SK-N-SH (cell line): ENCODE results near the gene THSD4. TPM values are rescaled to one million over a fixed set of nuclear protein-coding genes. Genes with fewer than 3 reads are reported as not detected.

Source experiments
- CTCF ChIA-PET: fragments of 300-600, 350-600 bp; formaldehyde crosslinking; extraction: SDS; loops from one replicate; lab custom pipeline; 2021; lab: Yijun Ruan, JAX
- POLR2A ChIA-PET: fragments of 350-600 bp; sonication (Branson Sonifier 250); formaldehyde crosslinking; extraction: SDS; loops from one replicate; lab custom pipeline; 2020; ENCODE audit warnings: antibody characterized with exemption, inconsistent platforms; lab: Yijun Ruan, JAX
- DNase-seq: peaks from one replicate; pipeline ENCODE4 v3.0.0; 2012
- H2AFZ ChIP-seq: fragments of 200-600 bp; sonication (generic); 2 replicates; pipeline ENCODE4 v1.8.1; 2016; ENCODE audit warnings: antibody characterized with exemption, mild to moderate bottlenecking, low read depth
- H3F3A ChIP-seq: fragments of 200-600 bp; sonication (generic); replicated peaks from 2 replicates; pipeline ENCODE3; 2016; ENCODE audit warnings: antibody characterized with exemption, mild to moderate bottlenecking; ENCODE audit not compliant: insufficient read depth
- H3K27ac ChIP-seq, 2 experiments: fragments of 200-500 bp in 1 of 2; fragments of 200-600 bp in 1 of 2; sonication (Bioruptor generic) in 1 of 2; sonication (generic), shearing (Covaris generic) in 1 of 2; 2 replicates each; pipeline versions ENCODE4 v1.5.1 to v1.6.1; 2014 to 2016; ENCODE audit warnings: low read depth in 2 of 2, inconsistent platforms in 1 of 2, low read length in 1 of 2, mild to moderate bottlenecking in 1 of 2, mixed read lengths in 1 of 2
- H3K27me3 ChIP-seq: fragments of 200-600 bp; sonication (generic), shearing (Covaris generic); 2 replicates; pipeline ENCODE4 v1.6.1; 2016; ENCODE audit warnings: mixed run types; ENCODE audit not compliant: insufficient read depth
- H3K36me3 ChIP-seq, 2 experiments: fragments of 200-500 bp in 1 of 2; fragments of 200-600 bp in 1 of 2; sonication (Bioruptor generic) in 1 of 2; sonication (generic) in 1 of 2; replicated peaks in 1 of 2; 2 replicates each; pipeline versions ENCODE3 to v1.5.1; 2014 to 2016; ENCODE audit warnings: low read length in 1 of 2, mild to moderate bottlenecking in 1 of 2; ENCODE audit not compliant: insufficient read depth in 2 of 2, control insufficient read depth in 1 of 2
- H3K4me1 ChIP-seq, 2 experiments: fragments of 200-500 bp in 1 of 2; fragments of 200-600 bp in 1 of 2; sonication (Bioruptor generic) in 1 of 2; sonication (generic), shearing (Covaris generic) in 1 of 2; 2 replicates each; pipeline versions ENCODE4 v1.5.1 to v1.6.1; 2014 to 2016; ENCODE audit warnings: low read depth in 1 of 2, low read length in 1 of 2, mixed run types in 1 of 2; ENCODE audit not compliant: insufficient read depth in 2 of 2, control insufficient read depth in 1 of 2
- H3K4me2 ChIP-seq: fragments of 200-600 bp; sonication (generic), shearing (Covaris generic); 2 replicates; pipeline ENCODE4 v1.6.1; 2017; ENCODE audit warnings: mixed run types
- H3K4me3 ChIP-seq, 2 experiments: fragments of 200-500 bp in 1 of 2; fragments of 200-600 bp in 1 of 2; sonication (Bioruptor generic) in 1 of 2; sonication (generic), shearing (Covaris generic) in 1 of 2; 2 replicates each; pipeline versions ENCODE4 v1.5.1 to v1.8.1; 2014 to 2016; ENCODE audit warnings: low read depth in 2 of 2, inconsistent platforms in 1 of 2, low read length in 1 of 2, mild to moderate bottlenecking in 1 of 2, mixed read lengths in 1 of 2, moderate library complexity in 1 of 2
- H3K79me2 ChIP-seq: fragments of 200-600 bp; sonication (generic); 2 replicates; pipeline ENCODE4 v1.8.1; 2017; ENCODE audit warnings: mild to moderate bottlenecking; ENCODE audit not compliant: insufficient read depth
- H3K9ac ChIP-seq: fragments of 200-600 bp; sonication (generic); 2 replicates; pipeline ENCODE4 v1.6.1; 2017; ENCODE audit warnings: mixed run types
- H3K9me2 ChIP-seq: fragments of 200-600 bp; sonication (generic); 2 replicates; pipeline ENCODE4 v1.6.1; 2017; ENCODE audit warnings: mixed run types
- H3K9me3 ChIP-seq: fragments of 200-600 bp; sonication (generic); 2 replicates; pipeline ENCODE4 v1.6.1; 2017; ENCODE audit warnings: mixed run types, mild to moderate bottlenecking, moderate library complexity
- H4K20me1 ChIP-seq: fragments of 200-600 bp; sonication (generic); 2 replicates; pipeline ENCODE4 v1.6.1; 2017; ENCODE audit warnings: mild to moderate bottlenecking, mixed run types; ENCODE audit not compliant: insufficient read depth
- ELF1 ChIP-seq: IDR thresholded peaks from 2 replicates; pipeline ENCODE4 v1.4.0; 2012
- EP300 ChIP-seq, 2 experiments: IDR thresholded peaks; 2 replicates each; pipeline versions ENCODE4 v1.4.0 to v1.6.1; 2012; ENCODE audit warnings: borderline replicate concordance in 1 of 2, low read depth in 1 of 2, low read length in 1 of 2
- FOXJ3 ChIP-seq: sonication (generic); formaldehyde crosslinking; IDR thresholded peaks from 2 replicates; pipeline ENCODE4 v1.5.1; 2020; ENCODE audit warnings: mild to moderate bottlenecking, missing genetic modification reagents
- GABPA ChIP-seq: IDR thresholded peaks from 2 replicates; pipeline ENCODE4 v1.4.0; 2012; ENCODE audit warnings: low read depth, mild to moderate bottlenecking
- MEF2A ChIP-seq: IDR thresholded peaks from 2 replicates; pipeline ENCODE4 v1.4.0; 2012; ENCODE audit warnings: low read depth, borderline replicate concordance
- NFIC ChIP-seq: IDR thresholded peaks from 2 replicates; pipeline ENCODE4 v1.4.0; 2012; ENCODE audit warnings: borderline replicate concordance
- RAD21 ChIP-seq: IDR thresholded peaks from 2 replicates; pipeline ENCODE4 v1.6.1; 2012; ENCODE audit warnings: mild to moderate bottlenecking, low read length
- RCOR1 ChIP-seq: fragments of 150-350 bp; IDR thresholded peaks from 2 replicates; pipeline ENCODE4 v1.6.1; 2017; ENCODE audit warnings: antibody characterized with exemption, low read length
- RXRA ChIP-seq: IDR thresholded peaks from 2 replicates; pipeline ENCODE4 v1.4.0; 2012; ENCODE audit warnings: low read depth, mild to moderate bottlenecking, borderline replicate concordance
- TAF1 ChIP-seq: IDR thresholded peaks from 2 replicates; pipeline ENCODE4 v1.6.1; 2012; ENCODE audit warnings: low read depth, mild to moderate bottlenecking, low read length, moderate library complexity, borderline replicate concordance
- WGBS: methylation state at CpG from one replicate; pipeline ENCODE4 v1.1.6; 2017; ENCODE audit warnings: low lambda C conversion rate; 5-methylcytosine and 5-hydroxymethylcytosine counted together
- polyA plus RNA-seq, 3 experiments: library from polyadenylated mRNA; depleted of rRNA; stranded (reverse); fragments of >200 nt; gene quantifications; 2 replicates each; pipeline ENCODE4 v1.2.3, GENCODE V29; 2012
- TF ChIP-seq, protein P1 (sequence below): fragments of 200-600 bp; sonication (generic); IDR thresholded peaks from 2 replicates; pipeline ENCODE4 v1.6.1; 2017; ENCODE audit warnings: antibody characterized with exemption, mild to moderate bottlenecking, moderate library complexity
- TF ChIP-seq, protein P2 (sequence below): fragments of 150-350 bp; IDR thresholded peaks from 2 replicates; pipeline ENCODE4 v1.6.1; 2017; ENCODE audit warnings: antibody characterized with exemption, low read length, low read depth, borderline replicate concordance
- TF ChIP-seq, protein P3 (sequence below): IDR thresholded peaks from 2 replicates; pipeline ENCODE4 v1.6.1; 2012; ENCODE audit warnings: mild to moderate bottlenecking, low read depth, low read length, moderate library complexity

The THSD4 gene
- polyA plus RNA-seq, 1 of the 3 experiments (the other 2 are of a cell fraction), result 79.1 TPM

DNA sequence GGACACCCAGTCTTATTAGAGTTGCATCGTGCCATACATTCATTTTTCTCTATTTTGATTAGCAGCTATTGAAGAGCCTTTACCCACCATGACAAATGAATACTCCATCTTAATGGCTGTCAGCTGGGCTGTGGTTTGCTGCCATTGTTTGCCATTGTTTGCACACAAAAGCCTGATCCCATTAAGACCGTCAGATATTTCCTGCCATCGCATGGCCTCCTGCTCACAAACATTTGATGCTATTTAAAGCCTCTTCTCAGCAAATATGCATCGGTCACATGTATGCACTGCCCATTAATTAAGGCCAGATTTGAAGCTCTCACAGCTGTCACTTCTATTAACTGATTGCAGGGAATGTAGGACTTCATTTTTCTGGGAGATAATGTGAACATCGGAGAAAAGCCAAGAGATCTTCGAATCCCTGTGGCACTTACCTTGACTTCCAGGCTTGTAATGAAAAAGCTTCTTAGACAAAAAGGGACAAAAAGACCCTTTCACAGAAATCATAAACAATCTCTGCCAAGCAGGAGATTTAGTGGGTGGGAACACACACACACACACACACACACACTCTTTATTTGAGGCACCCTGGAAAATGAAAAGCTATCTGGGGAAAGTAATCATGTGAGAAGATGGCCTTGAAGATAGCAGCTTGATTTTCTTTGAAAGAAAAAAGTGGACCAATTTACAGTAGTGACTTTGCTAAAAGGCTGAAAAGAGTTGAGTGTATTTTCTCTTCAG is 519.7 kb downstream of the THSD4 start (continued):
- TF ChIP-seq TAF1 (no peak), RCOR1 (peak; percentile 42; the same call in 1 of the 2 replicates), EP300 (IDR thresholded peaks at IDR 0.05; ENCODE audit: borderline replicate concordance in 1 of 2, low read depth in 1 of 2, low read length in 1 of 2) (peak in 1 of 2 experiments; percentile 54; a peak in 2 of 4 replicates), FOXJ3 (no peak), NFIC (no peak), ELF1 (no peak)
- TF ChIP-seq, protein P1, sequence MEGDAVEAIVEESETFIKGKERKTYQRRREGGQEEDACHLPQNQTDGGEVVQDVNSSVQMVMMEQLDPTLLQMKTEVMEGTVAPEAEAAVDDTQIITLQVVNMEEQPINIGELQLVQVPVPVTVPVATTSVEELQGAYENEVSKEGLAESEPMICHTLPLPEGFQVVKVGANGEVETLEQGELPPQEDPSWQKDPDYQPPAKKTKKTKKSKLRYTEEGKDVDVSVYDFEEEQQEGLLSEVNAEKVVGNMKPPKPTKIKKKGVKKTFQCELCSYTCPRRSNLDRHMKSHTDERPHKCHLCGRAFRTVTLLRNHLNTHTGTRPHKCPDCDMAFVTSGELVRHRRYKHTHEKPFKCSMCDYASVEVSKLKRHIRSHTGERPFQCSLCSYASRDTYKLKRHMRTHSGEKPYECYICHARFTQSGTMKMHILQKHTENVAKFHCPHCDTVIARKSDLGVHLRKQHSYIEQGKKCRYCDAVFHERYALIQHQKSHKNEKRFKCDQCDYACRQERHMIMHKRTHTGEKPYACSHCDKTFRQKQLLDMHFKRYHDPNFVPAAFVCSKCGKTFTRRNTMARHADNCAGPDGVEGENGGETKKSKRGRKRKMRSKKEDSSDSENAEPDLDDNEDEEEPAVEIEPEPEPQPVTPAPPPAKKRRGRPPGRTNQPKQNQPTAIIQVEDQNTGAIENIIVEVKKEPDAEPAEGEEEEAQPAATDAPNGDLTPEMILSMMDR, result no peak
- TF ChIP-seq, protein P2, sequence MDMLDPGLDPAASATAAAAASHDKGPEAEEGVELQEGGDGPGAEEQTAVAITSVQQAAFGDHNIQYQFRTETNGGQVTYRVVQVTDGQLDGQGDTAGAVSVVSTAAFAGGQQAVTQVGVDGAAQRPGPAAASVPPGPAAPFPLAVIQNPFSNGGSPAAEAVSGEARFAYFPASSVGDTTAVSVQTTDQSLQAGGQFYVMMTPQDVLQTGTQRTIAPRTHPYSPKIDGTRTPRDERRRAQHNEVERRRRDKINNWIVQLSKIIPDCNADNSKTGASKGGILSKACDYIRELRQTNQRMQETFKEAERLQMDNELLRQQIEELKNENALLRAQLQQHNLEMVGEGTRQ, result no peak

DNA sequence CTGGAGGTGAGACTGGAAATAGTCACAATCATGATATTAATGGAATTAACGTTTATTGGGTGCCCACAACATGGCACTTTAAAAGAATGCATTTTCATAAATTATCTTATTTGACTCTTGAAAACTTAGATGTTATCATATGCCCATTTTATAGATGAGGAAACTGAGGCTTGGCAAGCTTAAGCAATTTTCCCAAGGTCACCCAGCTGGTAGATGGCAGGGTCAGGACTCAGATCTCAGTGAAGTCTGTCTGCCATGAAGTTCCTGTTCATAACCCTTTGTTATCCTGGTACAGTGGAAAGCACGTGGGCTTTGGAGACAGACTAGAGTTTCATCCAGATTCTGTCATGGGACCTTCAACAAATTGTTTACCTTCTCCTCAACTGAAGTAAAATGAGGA is 520.5 kb downstream of the THSD4 start:
- POLR2A ChIA-PET, result no interaction called here
- CTCF ChIA-PET, result interaction anchor here (1.0 to 2.0 kb wide), 6 partner anchors 21 to 1148 kb away, joined by 3 to 8 read pairs (median 3); no protein-coding TSS in a partner anchor

More for the DNA sequence above, 520.5 kb downstream of the THSD4 start:
- no peaks in the 10 kb centered on the region for H3K36me3 ChIP-seq
- no peak overlapping the region for H3K4me2 ChIP-seq
- no peaks in the 10 kb centered on the region for H3K9me2 ChIP-seq
- H3K4me1 ChIP-seq, result peaks cover 7 to 15% of the 10 kb centered on the region in 2 experiments; a peak in 3 of 4 replicates
- no peaks in the 10 kb centered on the region for H3K79me2 ChIP-seq
- H3K4me3 ChIP-seq, result no peak overlapping the region
- H3K27ac ChIP-seq, result peak overlapping the region; percentile 41 to 66; a peak in 2 of 4 replicates
- TF ChIP-seq NFIC, result no peak
- TF ChIP-seq RXRA, result no peak
- no peak for TF ChIP-seq FOXJ3
- no peak for TF ChIP-seq MEF2A
- TF ChIP-seq GABPA, result no peak
- TF ChIP-seq RAD21, result no peak
- TF ChIP-seq, protein P3, sequence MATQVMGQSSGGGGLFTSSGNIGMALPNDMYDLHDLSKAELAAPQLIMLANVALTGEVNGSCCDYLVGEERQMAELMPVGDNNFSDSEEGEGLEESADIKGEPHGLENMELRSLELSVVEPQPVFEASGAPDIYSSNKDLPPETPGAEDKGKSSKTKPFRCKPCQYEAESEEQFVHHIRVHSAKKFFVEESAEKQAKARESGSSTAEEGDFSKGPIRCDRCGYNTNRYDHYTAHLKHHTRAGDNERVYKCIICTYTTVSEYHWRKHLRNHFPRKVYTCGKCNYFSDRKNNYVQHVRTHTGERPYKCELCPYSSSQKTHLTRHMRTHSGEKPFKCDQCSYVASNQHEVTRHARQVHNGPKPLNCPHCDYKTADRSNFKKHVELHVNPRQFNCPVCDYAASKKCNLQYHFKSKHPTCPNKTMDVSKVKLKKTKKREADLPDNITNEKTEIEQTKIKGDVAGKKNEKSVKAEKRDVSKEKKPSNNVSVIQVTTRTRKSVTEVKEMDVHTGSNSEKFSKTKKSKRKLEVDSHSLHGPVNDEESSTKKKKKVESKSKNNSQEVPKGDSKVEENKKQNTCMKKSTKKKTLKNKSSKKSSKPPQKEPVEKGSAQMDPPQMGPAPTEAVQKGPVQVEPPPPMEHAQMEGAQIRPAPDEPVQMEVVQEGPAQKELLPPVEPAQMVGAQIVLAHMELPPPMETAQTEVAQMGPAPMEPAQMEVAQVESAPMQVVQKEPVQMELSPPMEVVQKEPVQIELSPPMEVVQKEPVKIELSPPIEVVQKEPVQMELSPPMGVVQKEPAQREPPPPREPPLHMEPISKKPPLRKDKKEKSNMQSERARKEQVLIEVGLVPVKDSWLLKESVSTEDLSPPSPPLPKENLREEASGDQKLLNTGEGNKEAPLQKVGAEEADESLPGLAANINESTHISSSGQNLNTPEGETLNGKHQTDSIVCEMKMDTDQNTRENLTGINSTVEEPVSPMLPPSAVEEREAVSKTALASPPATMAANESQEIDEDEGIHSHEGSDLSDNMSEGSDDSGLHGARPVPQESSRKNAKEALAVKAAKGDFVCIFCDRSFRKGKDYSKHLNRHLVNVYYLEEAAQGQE, result no peak
- TF ChIP-seq, all 33 proteins: peak for 0
- Histone ChIP-seq H2AFZ (no peak overlapping the region), H3F3A (no peaks in the 10 kb centered on the region), H4K20me1 (no peaks in the 10 kb centered on the region), H3K27me3 (no peaks in the 10 kb centered on the region), H3K9ac (no peak overlapping the region), H3K9me3 (no peaks in the 10 kb centered on the region)
- WGBS, result 94% methylated on average over 2 of the region's 2 CpGs
- DNase-seq, result no peak
